ENCODE results near the gene SLC7A6. TPM values are rescaled to one million over a fixed set of nuclear protein-coding genes. Genes with fewer than 3 reads are reported as not detected.

The SLC7A6 gene
- total RNA-seq, 1 experiment from 2014 or later: 28.5 TPM

DNA sequence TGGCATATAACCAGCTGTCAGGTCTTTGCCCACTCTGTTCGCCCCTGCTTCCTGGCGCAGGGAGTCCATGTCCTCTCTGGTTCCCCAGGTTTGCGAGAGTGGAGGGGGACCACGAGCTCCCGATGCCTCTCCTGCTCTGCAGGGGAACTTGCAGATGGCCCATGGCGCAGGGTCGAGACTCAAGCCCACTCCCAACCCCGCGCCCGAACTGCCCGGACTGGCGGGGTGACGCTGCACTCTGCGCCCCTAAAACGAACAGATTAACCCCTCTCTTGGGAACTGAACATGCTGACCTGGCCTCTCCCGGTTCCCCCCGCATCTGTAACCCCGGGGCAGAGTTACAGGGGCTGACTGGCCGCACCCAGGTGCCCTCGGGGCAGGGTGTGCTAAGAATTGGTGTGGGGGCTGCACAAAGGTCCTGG, 19.8 kb upstream of the SLC7A6 start:
- RAD21 ChIA-PET (ENCODE audit: low non-redundant PET in 1 of 2, low total read pairs in 2 of 2, uncharacterized antibody in 2 of 2, unreplicated experiment in 2 of 2): interaction anchor here in 1 of 2 experiments (0.7 kb wide), 1 partner anchor 72 kb away, joined by 5 read pairs; no protein-coding TSS in a partner anchor
- no peaks in the 10 kb centered on the region for H4K20me1 ChIP-seq (ENCODE audit: insufficient read depth)
- H3K27me3 ChIP-seq (ENCODE audit: insufficient read depth, low read length): no peaks in the 10 kb centered on the region
- CTCF ChIA-PET: interaction anchor here (1.0 kb wide), 2 partner anchors 17 to 20 kb away, joined by 4 to 6 read pairs; partner anchors contain the start of gene SLC7A6
- no peaks in the 10 kb centered on the region for H3K9me3 ChIP-seq (ENCODE audit: control insufficient read depth in 1 of 2, insufficient read depth in 1 of 2, low read depth in 1 of 2, low read length in 2 of 2)
- no peak overlapping the region; the same call in 1 of the 2 replicates for H3K27ac ChIP-seq (ENCODE audit: low read depth, low read length)
- BruUV-seq (replicated peaks): no TSS peak
- no peaks in the 10 kb centered on the region for H3K36me3 ChIP-seq (ENCODE audit: control insufficient read depth in 1 of 2, insufficient read depth in 2 of 2, low read length in 2 of 2)
- H3K4me3 ChIP-seq (replicated peaks in 1 of 2; ENCODE audit: low read depth in 1 of 2, low read length in 2 of 2): peak overlapping the region; percentile 81 to 85
- no peak overlapping the region for H2AFZ ChIP-seq (ENCODE audit: low read depth, low read length, poor library complexity, severe bottlenecking)
- DNase-seq (ENCODE audit: low read depth, low spot score): no peak
- TF ChIP-seq ZNF274 (IDR thresholded peaks at IDR 0.05; ENCODE audit: low read depth, low read length) (no peak), EGR1 (IDR thresholded peaks at IDR 0.05; ENCODE audit: low read depth) (no peak), ZFX (IDR thresholded peaks at IDR 0.05) (no peak), ELF1 (IDR thresholded peaks at IDR 0.05; ENCODE audit: borderline replicate concordance, low read depth) (no peak), EZH2phosphoT487 (IDR thresholded peaks at IDR 0.05; ENCODE audit: borderline replicate concordance) (no peak), EZH2 (IDR thresholded peaks at IDR 0.05) (no peak), POLR2A (IDR thresholded peaks at IDR 0.05; ENCODE audit: borderline replicate concordance, extremely low read depth, insufficient read depth, insufficient read length) (no peak), RAD21 (IDR thresholded peaks at IDR 0.05; ENCODE audit: low read depth) (no peak), CBX3 (IDR thresholded peaks at IDR 0.05; ENCODE audit: low read depth) (no peak)
- TF ChIP-seq, protein P1, sequence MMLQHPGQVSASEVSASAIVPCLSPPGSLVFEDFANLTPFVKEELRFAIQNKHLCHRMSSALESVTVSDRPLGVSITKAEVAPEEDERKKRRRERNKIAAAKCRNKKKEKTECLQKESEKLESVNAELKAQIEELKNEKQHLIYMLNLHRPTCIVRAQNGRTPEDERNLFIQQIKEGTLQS (IDR thresholded peaks at IDR 0.05): no peak
- TF ChIP-seq, protein P2, sequence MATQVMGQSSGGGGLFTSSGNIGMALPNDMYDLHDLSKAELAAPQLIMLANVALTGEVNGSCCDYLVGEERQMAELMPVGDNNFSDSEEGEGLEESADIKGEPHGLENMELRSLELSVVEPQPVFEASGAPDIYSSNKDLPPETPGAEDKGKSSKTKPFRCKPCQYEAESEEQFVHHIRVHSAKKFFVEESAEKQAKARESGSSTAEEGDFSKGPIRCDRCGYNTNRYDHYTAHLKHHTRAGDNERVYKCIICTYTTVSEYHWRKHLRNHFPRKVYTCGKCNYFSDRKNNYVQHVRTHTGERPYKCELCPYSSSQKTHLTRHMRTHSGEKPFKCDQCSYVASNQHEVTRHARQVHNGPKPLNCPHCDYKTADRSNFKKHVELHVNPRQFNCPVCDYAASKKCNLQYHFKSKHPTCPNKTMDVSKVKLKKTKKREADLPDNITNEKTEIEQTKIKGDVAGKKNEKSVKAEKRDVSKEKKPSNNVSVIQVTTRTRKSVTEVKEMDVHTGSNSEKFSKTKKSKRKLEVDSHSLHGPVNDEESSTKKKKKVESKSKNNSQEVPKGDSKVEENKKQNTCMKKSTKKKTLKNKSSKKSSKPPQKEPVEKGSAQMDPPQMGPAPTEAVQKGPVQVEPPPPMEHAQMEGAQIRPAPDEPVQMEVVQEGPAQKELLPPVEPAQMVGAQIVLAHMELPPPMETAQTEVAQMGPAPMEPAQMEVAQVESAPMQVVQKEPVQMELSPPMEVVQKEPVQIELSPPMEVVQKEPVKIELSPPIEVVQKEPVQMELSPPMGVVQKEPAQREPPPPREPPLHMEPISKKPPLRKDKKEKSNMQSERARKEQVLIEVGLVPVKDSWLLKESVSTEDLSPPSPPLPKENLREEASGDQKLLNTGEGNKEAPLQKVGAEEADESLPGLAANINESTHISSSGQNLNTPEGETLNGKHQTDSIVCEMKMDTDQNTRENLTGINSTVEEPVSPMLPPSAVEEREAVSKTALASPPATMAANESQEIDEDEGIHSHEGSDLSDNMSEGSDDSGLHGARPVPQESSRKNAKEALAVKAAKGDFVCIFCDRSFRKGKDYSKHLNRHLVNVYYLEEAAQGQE (IDR thresholded peaks at IDR 0.05; ENCODE audit: low read depth): no peak
- intact Hi-C loops (cut with micrococcal nuclease): no loop called here
- H3K79me2 ChIP-seq (ENCODE audit: insufficient read depth, low read length): peaks cover 10% of the 10 kb centered on the region; the same call in 1 of the 2 replicates
- POLR2A ChIA-PET: no interaction called here
- peak overlapping the region; percentile 99 for H3K4me2 ChIP-seq (ENCODE audit: low read length)
- no peaks in the 10 kb centered on the region for H3K9me2 ChIP-seq (ENCODE audit: insufficient read depth)
- peaks cover 5 to 25% of the 10 kb centered on the region in 2 experiments; a peak in 3 of 4 replicates for H3K4me1 ChIP-seq (ENCODE audit: control insufficient read depth in 1 of 2, insufficient read depth in 2 of 2, low read length in 2 of 2)
- no peak for ATAC-seq
- peak overlapping the region; percentile 61 for H3K9ac ChIP-seq (ENCODE audit: low read length)

Data from HCT116 (cell line).